ENCODE data around the gene SLITRK3.

SLITRK3 gene

GRCh38 chr3:165202995-165203394 lies 6.8 kb upstream of the SLITRK3 start:
- no peaks in the 10 kb centered on the region for H3K9me3 ChIP-seq (ENCODE audit: control insufficient read depth, low read length)
- H4K8ac ChIP-seq (ENCODE audit: low read length): no peak overlapping the region
- H3K18ac ChIP-seq (ENCODE audit: low read depth in 1 of 2, low read length in 2 of 2): no peak overlapping the region
- DNase-seq: no peak
- no peak overlapping the region for H3K27ac ChIP-seq (ENCODE audit: low read length, poor library complexity, severe bottlenecking)
- 83% methylated on average over 5 of the region's 5 CpGs for WGBS
- no peak overlapping the region for H3K14ac ChIP-seq (ENCODE audit: low read length in 2 of 2)
- H3K4me1 ChIP-seq (ENCODE audit: control insufficient read depth, insufficient read depth, low read depth, low read length): no peaks in the 10 kb centered on the region
- no peak overlapping the region for H2BK12ac ChIP-seq (ENCODE audit: low read length in 2 of 2)
- H2BK120ac ChIP-seq (ENCODE audit: low read depth, low read length): no peak overlapping the region
- no peak overlapping the region for H2BK5ac ChIP-seq (ENCODE audit: low read depth, low read length, poor library complexity, severe bottlenecking)
- H3K4ac ChIP-seq (ENCODE audit: low read depth in 1 of 2, low read length in 2 of 2): no peak overlapping the region
- no peak overlapping the region for H3K4me3 ChIP-seq (ENCODE audit: insufficient read depth in 1 of 2, low read depth in 1 of 2, low read length in 2 of 2)
- H3K36me3 ChIP-seq (ENCODE audit: control insufficient read depth in 1 of 2, insufficient read depth in 2 of 2, low read depth in 1 of 2, low read length in 2 of 2): no peaks in the 10 kb centered on the region
- no peak overlapping the region for H3K23ac ChIP-seq (ENCODE audit: low read length in 2 of 2)
- H2AFZ ChIP-seq (ENCODE audit: low read depth, low read length): no peak overlapping the region
- no peak overlapping the region for H3K4me2 ChIP-seq (ENCODE audit: low read length, poor library complexity, severe bottlenecking)
- peaks cover 0 to 3% of the 10 kb centered on the region in 2 experiments for H3K27me3 ChIP-seq (ENCODE audit: control insufficient read depth in 1 of 2, insufficient read depth in 1 of 2, low read length in 2 of 2)
- no peaks in the 10 kb centered on the region for H3K79me1 ChIP-seq (replicated peaks; ENCODE audit: low read length, poor library complexity, severe bottlenecking)
- no peak overlapping the region for H3K9ac ChIP-seq (ENCODE audit: low read length)
- H4K91ac ChIP-seq (ENCODE audit: low read length): no peak overlapping the region
- H2BK15ac ChIP-seq (ENCODE audit: low read depth, poor library complexity, severe bottlenecking): no peak overlapping the region
- no peak overlapping the region for H2AK5ac ChIP-seq (ENCODE audit: low read length, severe bottlenecking)

DNA sequence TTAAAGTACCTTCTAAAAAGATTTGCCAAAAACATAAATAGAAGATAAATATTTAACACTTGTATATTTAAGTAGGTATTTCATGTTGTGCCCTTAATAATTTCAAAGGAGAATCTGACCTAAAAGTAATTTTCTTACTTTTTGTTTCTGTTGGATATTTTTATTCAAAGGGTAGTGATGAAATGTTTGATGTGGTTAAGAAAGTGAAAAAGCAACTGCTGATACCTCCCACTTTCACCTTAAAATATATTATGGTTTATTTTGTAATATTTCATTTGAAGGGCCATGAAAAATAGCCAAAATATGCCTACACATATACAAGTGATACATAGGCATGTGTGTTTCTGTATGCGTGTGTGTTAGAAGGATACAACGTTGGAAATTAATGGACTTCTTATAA lies 5.8 kb upstream of the SLITRK3 start:
- H3K79me1 ChIP-seq (replicated peaks; ENCODE audit: low read length, poor library complexity, severe bottlenecking): no peaks in the 10 kb centered on the region
- no peak overlapping the region for H3K4me2 ChIP-seq (ENCODE audit: low read length, poor library complexity, severe bottlenecking)
- H3K4me3 ChIP-seq (ENCODE audit: insufficient read depth in 1 of 2, low read depth in 1 of 2, low read length in 2 of 2): no peak overlapping the region
- no peaks in the 10 kb centered on the region for H3K36me3 ChIP-seq (ENCODE audit: control insufficient read depth in 1 of 2, insufficient read depth in 2 of 2, low read depth in 1 of 2, low read length in 2 of 2)
- H2BK5ac ChIP-seq (ENCODE audit: low read depth, low read length, poor library complexity, severe bottlenecking): no peak overlapping the region
- H3K27me3 ChIP-seq (ENCODE audit: control insufficient read depth in 1 of 2, insufficient read depth in 1 of 2, low read length in 2 of 2): peaks cover 0 to 14% of the 10 kb centered on the region in 2 experiments
- no peak overlapping the region for H2BK15ac ChIP-seq (ENCODE audit: low read depth, poor library complexity, severe bottlenecking)
- no peak overlapping the region for H2AK5ac ChIP-seq (ENCODE audit: low read length, severe bottlenecking)
- H2BK12ac ChIP-seq (ENCODE audit: low read length in 2 of 2): no peak overlapping the region
- no peaks in the 10 kb centered on the region for H3K9me3 ChIP-seq (ENCODE audit: control insufficient read depth, low read length)
- H3K23ac ChIP-seq (ENCODE audit: low read length in 2 of 2): no peak overlapping the region
- no peak overlapping the region for H2BK120ac ChIP-seq (ENCODE audit: low read depth, low read length)
- no CpG with 5 or more reads among the region's 2 CpGs for WGBS
- no peaks in the 10 kb centered on the region for H3K4me1 ChIP-seq (ENCODE audit: control insufficient read depth, insufficient read depth, low read depth, low read length)
- H4K91ac ChIP-seq (ENCODE audit: low read length): no peak overlapping the region
- H3K9ac ChIP-seq (ENCODE audit: low read length): no peak overlapping the region
- no peak overlapping the region for H3K14ac ChIP-seq (ENCODE audit: low read length in 2 of 2)
- H2AFZ ChIP-seq (ENCODE audit: low read depth, low read length): no peak overlapping the region
- no peak overlapping the region for H3K18ac ChIP-seq (ENCODE audit: low read depth in 1 of 2, low read length in 2 of 2)
- H3K4ac ChIP-seq (ENCODE audit: low read depth in 1 of 2, low read length in 2 of 2): no peak overlapping the region
- no peak overlapping the region for H4K8ac ChIP-seq (ENCODE audit: low read length)
- H3K27ac ChIP-seq (ENCODE audit: low read length, poor library complexity, severe bottlenecking): no peak overlapping the region
- DNase-seq: no peak

GRCh38 chr3:165197481-165197800 lies 1.3 kb upstream of the SLITRK3 start:
- Histone ChIP-seq H4K8ac (ENCODE audit: low read length) (no peak overlapping the region), H3K18ac (ENCODE audit: low read depth in 1 of 2, low read length in 2 of 2) (no peak overlapping the region), H3K9me3 (ENCODE audit: control insufficient read depth, low read length) (no peaks in the 10 kb centered on the region), H3K4me3 (ENCODE audit: insufficient read depth in 1 of 2, low read depth in 1 of 2, low read length in 2 of 2) (no peak overlapping the region), H3K36me3 (ENCODE audit: control insufficient read depth in 1 of 2, insufficient read depth in 2 of 2, low read depth in 1 of 2, low read length in 2 of 2) (no peaks in the 10 kb centered on the region), H3K14ac (ENCODE audit: low read length in 2 of 2) (no peak overlapping the region), H3K79me1 (replicated peaks; ENCODE audit: low read length, poor library complexity, severe bottlenecking) (no peaks in the 10 kb centered on the region), H3K27ac (ENCODE audit: low read length, poor library complexity, severe bottlenecking) (no peak overlapping the region), H2AK5ac (ENCODE audit: low read length, severe bottlenecking) (no peak overlapping the region), H2BK5ac (ENCODE audit: low read depth, low read length, poor library complexity, severe bottlenecking) (no peak overlapping the region), H2BK15ac (ENCODE audit: low read depth, poor library complexity, severe bottlenecking) (no peak overlapping the region), H3K27me3 (ENCODE audit: control insufficient read depth in 1 of 2, insufficient read depth in 1 of 2, low read length in 2 of 2) (peaks cover 20 to 54% of the 10 kb centered on the region in 2 experiments), H3K4ac (ENCODE audit: low read depth in 1 of 2, low read length in 2 of 2) (no peak overlapping the region), H4K91ac (ENCODE audit: low read length) (no peak overlapping the region), H3K23ac (ENCODE audit: low read length in 2 of 2) (no peak overlapping the region), H3K4me1 (ENCODE audit: control insufficient read depth, insufficient read depth, low read depth, low read length) (peaks cover 11% of the 10 kb centered on the region), H2BK120ac (ENCODE audit: low read depth, low read length) (no peak overlapping the region), H2BK12ac (ENCODE audit: low read length in 2 of 2) (no peak overlapping the region), H3K9ac (ENCODE audit: low read length) (no peak overlapping the region), H3K4me2 (ENCODE audit: low read length, poor library complexity, severe bottlenecking) (peak overlapping the region; percentile 84), H2AFZ (ENCODE audit: low read depth, low read length) (no peak overlapping the region)
- WGBS: 39% methylated on average over 3 of the region's 3 CpGs
- no peak for DNase-seq

DNA sequence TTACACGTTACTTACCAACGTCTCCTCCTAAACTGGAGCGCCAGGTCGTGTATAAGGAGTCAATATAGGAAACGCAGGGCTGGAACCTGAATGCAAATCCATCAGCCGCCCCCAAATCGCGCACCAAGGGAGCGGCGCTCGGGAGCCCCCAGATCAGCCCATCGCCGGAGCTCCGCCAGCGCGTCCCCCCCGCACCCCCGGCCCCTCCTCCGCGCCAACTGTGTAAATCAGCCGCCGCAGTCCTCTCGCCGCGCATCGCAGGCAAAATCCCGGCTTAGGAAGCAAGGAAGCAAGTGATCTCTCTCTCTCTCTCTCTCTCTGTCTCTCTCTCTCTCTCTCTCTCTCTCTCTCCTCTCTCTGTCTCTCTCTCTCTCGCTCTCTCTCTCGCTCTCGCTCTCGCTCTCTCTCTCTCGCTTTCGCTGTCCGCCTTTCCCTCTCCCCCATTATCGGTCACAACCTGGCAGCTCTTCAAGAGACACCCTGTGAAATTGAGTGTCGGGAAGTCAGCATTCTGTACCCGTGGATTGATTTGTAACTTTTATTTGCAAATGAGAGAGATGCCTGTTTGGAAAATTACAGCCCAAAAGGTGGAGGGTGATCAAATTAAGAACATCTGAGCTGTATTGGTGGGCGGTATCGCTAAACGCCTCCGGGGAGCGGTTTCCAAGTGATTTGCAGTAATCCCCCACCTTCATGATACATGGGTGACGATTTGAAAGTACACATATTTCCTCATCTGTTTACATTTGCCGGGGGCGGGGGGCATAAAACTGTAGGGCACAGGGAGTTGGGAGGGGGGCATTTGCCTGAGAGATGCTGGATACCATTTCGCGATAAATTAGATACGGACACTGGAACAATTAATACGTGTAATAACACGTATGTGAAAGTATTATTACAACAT lies 645 bp upstream of the SLITRK3 start:
- Histone ChIP-seq H3K27ac (ENCODE audit: low read length, poor library complexity, severe bottlenecking) (no peak overlapping the region), H3K9ac (ENCODE audit: low read length) (peak overlapping the region; percentile 30), H2BK12ac (ENCODE audit: low read length in 2 of 2) (no peak overlapping the region), H3K36me3 (ENCODE audit: control insufficient read depth in 1 of 2, insufficient read depth in 2 of 2, low read depth in 1 of 2, low read length in 2 of 2) (no peaks in the 10 kb centered on the region), H4K91ac (ENCODE audit: low read length) (no peak overlapping the region), H3K4ac (ENCODE audit: low read depth in 1 of 2, low read length in 2 of 2) (no peak overlapping the region), H3K14ac (ENCODE audit: low read length in 2 of 2) (no peak overlapping the region), H2AFZ (ENCODE audit: low read depth, low read length) (no peak overlapping the region), H2BK120ac (ENCODE audit: low read depth, low read length) (no peak overlapping the region), H3K4me2 (ENCODE audit: low read length, poor library complexity, severe bottlenecking) (peak overlapping the region; percentile 84), H3K23ac (ENCODE audit: low read length in 2 of 2) (peak overlapping the region in 1 of 2 experiments; percentile 23), H3K79me1 (replicated peaks; ENCODE audit: low read length, poor library complexity, severe bottlenecking) (no peaks in the 10 kb centered on the region), H4K8ac (ENCODE audit: low read length) (no peak overlapping the region), H2BK15ac (ENCODE audit: low read depth, poor library complexity, severe bottlenecking) (no peak overlapping the region), H3K18ac (ENCODE audit: low read depth in 1 of 2, low read length in 2 of 2) (no peak overlapping the region), H3K27me3 (ENCODE audit: control insufficient read depth in 1 of 2, insufficient read depth in 1 of 2, low read length in 2 of 2) (peaks cover 20 to 60% of the 10 kb centered on the region in 2 experiments), H3K4me3 (ENCODE audit: insufficient read depth in 1 of 2, low read depth in 1 of 2, low read length in 2 of 2) (peak overlapping the region; percentile 63 to 73), H3K4me1 (ENCODE audit: control insufficient read depth, insufficient read depth, low read depth, low read length) (peaks cover 11% of the 10 kb centered on the region), H2BK5ac (ENCODE audit: low read depth, low read length, poor library complexity, severe bottlenecking) (no peak overlapping the region), H3K9me3 (ENCODE audit: control insufficient read depth, low read length) (no peaks in the 10 kb centered on the region), H2AK5ac (ENCODE audit: low read length, severe bottlenecking) (no peak overlapping the region)
- DNase-seq: peak; percentile 44
- 2% methylated on average over 35 of the region's 50 CpGs for WGBS

Data from mesenchymal stem cell (in vitro differentiated cells and primary cell).